ENCODE results near the gene ARID1A. TPM values are rescaled to one million over a fixed set of nuclear protein-coding genes. Genes with fewer than 3 reads are reported as not detected.

The ARID1A gene
- total and polyA plus RNA-seq, 9 of the 15 experiments (the other 6 are each of a cell fraction or from before 2014, with no cell fraction given) = 8.3 to 88.3 (median 22.5) TPM

- TF ChIP-seq, protein P1, sequence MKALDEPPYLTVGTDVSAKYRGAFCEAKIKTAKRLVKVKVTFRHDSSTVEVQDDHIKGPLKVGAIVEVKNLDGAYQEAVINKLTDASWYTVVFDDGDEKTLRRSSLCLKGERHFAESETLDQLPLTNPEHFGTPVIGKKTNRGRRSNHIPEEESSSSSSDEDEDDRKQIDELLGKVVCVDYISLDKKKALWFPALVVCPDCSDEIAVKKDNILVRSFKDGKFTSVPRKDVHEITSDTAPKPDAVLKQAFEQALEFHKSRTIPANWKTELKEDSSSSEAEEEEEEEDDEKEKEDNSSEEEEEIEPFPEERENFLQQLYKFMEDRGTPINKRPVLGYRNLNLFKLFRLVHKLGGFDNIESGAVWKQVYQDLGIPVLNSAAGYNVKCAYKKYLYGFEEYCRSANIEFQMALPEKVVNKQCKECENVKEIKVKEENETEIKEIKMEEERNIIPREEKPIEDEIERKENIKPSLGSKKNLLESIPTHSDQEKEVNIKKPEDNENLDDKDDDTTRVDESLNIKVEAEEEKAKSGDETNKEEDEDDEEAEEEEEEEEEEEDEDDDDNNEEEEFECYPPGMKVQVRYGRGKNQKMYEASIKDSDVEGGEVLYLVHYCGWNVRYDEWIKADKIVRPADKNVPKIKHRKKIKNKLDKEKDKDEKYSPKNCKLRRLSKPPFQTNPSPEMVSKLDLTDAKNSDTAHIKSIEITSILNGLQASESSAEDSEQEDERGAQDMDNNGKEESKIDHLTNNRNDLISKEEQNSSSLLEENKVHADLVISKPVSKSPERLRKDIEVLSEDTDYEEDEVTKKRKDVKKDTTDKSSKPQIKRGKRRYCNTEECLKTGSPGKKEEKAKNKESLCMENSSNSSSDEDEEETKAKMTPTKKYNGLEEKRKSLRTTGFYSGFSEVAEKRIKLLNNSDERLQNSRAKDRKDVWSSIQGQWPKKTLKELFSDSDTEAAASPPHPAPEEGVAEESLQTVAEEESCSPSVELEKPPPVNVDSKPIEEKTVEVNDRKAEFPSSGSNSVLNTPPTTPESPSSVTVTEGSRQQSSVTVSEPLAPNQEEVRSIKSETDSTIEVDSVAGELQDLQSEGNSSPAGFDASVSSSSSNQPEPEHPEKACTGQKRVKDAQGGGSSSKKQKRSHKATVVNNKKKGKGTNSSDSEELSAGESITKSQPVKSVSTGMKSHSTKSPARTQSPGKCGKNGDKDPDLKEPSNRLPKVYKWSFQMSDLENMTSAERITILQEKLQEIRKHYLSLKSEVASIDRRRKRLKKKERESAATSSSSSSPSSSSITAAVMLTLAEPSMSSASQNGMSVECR (CRISPR knock-in tag; IDR thresholded peaks at IDR 0.05) = no peak
- TF ChIP-seq ZBTB11 (CRISPR knock-in tag; IDR thresholded peaks at IDR 0.05) (no peak), YY1 (IDR thresholded peaks at IDR 0.05; ENCODE audit: borderline replicate concordance in 1 of 3, control insufficient read depth in 1 of 3, extremely low read depth in 1 of 3, insufficient read depth in 3 of 3, insufficient read length in 1 of 3, insufficient replicate concordance in 2 of 3, low read depth in 1 of 3, low read length in 2 of 3) (no peak), ZBTB33 (CRISPR knock-in tag; IDR thresholded peaks at IDR 0.05) (peak; percentile 63), POLR2H (tag; IDR thresholded peaks at IDR 0.05; ENCODE audit: low read depth) (no peak), CTBP1 (IDR thresholded peaks at IDR 0.05; ENCODE audit: borderline replicate concordance) (no peak), MCM5 (IDR thresholded peaks at IDR 0.05; ENCODE audit: low read depth) (no peak)
- TF ChIP-seq, protein P2, sequence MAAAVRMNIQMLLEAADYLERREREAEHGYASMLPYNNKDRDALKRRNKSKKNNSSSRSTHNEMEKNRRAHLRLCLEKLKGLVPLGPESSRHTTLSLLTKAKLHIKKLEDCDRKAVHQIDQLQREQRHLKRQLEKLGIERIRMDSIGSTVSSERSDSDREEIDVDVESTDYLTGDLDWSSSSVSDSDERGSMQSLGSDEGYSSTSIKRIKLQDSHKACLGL (CRISPR knock-in tag; IDR thresholded peaks at IDR 0.05; ENCODE audit: borderline replicate concordance, poor library complexity, severe bottlenecking) = no peak
These were observed 6.3 kb upstream of the ARID1A start (continued) for GRCh38 chr1:26689504-26689903.

Measured in K562 (cell line).